Stimulated activated CD8-positive, alpha-beta memory T cell treated with anti-CD3 and anti-CD28 coated beads, Interleukin-2, amount 100 ng/mL, for 48 hours (primary cell): ENCODE data around the gene PRODH2.
"Not testable (repeated sequence)": the region's sequence is repeated elsewhere in the genome, so short reads cannot be mapped to it uniquely, and the experiment has no call there.

ENCODE experiments used
- DNase-seq, 2 donors: peaks; one replicate each; pipeline ENCODE4 v3.0.0-alpha.2; 2020; ENCODE audit warnings: low read depth in 2 of 2

The PRODH2 gene

GRCh38 chr19:35781650-35782049 is 31.0 kb downstream of the PRODH2 start:
- no peak for DNase-seq

GRCh38 chr19:35780717-35781116 is 31.9 kb downstream of the PRODH2 start:
- DNase-seq, result no peak

- DNase-seq, result no peak
Measured at GRCh38 chr19:35780058-35780457, 32.6 kb downstream of the PRODH2 start.

- no peak for DNase-seq
Measured at GRCh38 chr19:35779033-35779432, 33.6 kb downstream of the PRODH2 start.

- DNase-seq, result no peak
Measured at GRCh38 chr19:35777961-35778360, 34.7 kb downstream of the PRODH2 start.

GRCh38 chr19:35777086-35777841 is 35.4 kb downstream of the PRODH2 start:
- DNase-seq, result no peak

- no peak for DNase-seq
Measured at GRCh38 chr19:35776102-35776788, 36.4 kb downstream of the PRODH2 start.

- DNase-seq, result peak; percentile 100
Measured at GRCh38 chr19:35775298-35776101, 37.1 kb downstream of the PRODH2 start, which contains the start of gene ARHGAP33. ARHGAP33 (plus strand) TSS chr19:35775564; CDS start chr19:35775659, 95 bp downstream.

GRCh38 chr19:35775046-35775297 is 37.7 kb downstream of the PRODH2 start:
- no peak for DNase-seq

- DNase-seq, result no peak
Measured at GRCh38 chr19:35774274-35775045, 38.2 kb downstream of the PRODH2 start.

GRCh38 chr19:35773020-35773806 is 39.4 kb downstream of the PRODH2 start:
- DNase-seq, result no peak

- DNase-seq, result not testable (repeated sequence)
Measured at GRCh38 chr19:35772362-35772761, 40.3 kb downstream of the PRODH2 start.

- no peak for DNase-seq
Measured at GRCh38 chr19:35768082-35768421, 44.6 kb downstream of the PRODH2 start.

GRCh38 chr19:35767288-35768081 is 45.2 kb downstream of the PRODH2 start:
- DNase-seq, result no peak

GRCh38 chr19:35766571-35767104 is 46.0 kb downstream of the PRODH2 start:
- DNase-seq, result no peak

- no peak for DNase-seq
Measured at GRCh38 chr19:35764432-35765315, 48.0 kb downstream of the PRODH2 start.

- no peak for DNase-seq
Measured at GRCh38 chr19:35760711-35761349, 51.8 kb downstream of the PRODH2 start.

GRCh38 chr19:35759697-35760096 is 52.9 kb downstream of the PRODH2 start:
- no peak for DNase-seq
